HepG2 (cell line): ENCODE results near the gene AK2. TPM values are rescaled to one million over a fixed set of nuclear protein-coding genes. Genes with fewer than 3 reads are reported as not detected.
A peak's percentile ranks its signal among the peaks of the same experiment; 100 is the strongest.

Source experiments
- AGO2 ChIP-seq: fragments of 200-400 bp; formaldehyde crosslinking; optimal IDR thresholded peaks from 2 replicates; pipeline ENCODE3; 2017; ENCODE audit warnings: mild to moderate bottlenecking, low read depth, low read length, moderate library complexity
- BORCS8-MEF2B ChIP-seq: sonication (generic); formaldehyde crosslinking; IDR thresholded peaks from 2 replicates; pipeline ENCODE4 v1.8.0; 2022; ENCODE audit warnings: mild to moderate bottlenecking, missing genetic modification reagents
- ELF4 ChIP-seq: sonication (generic); formaldehyde crosslinking; IDR thresholded peaks from 2 replicates; pipeline ENCODE4 v1.5.0; 2020; ENCODE audit warnings: missing genetic modification reagents, mild to moderate bottlenecking, moderate library complexity, borderline replicate concordance
- FOSL2 ChIP-seq: sonication (generic); formaldehyde crosslinking; IDR thresholded peaks from 2 replicates; pipeline ENCODE4 v1.4.0; 2020; ENCODE audit warnings: missing genetic modification reagents
- FOXC1 ChIP-seq: sonication (generic); formaldehyde crosslinking; IDR thresholded peaks from 2 replicates; pipeline ENCODE4 v1.8.0; 2022; ENCODE audit warnings: mild to moderate bottlenecking, missing genetic modification reagents, borderline replicate concordance
- FOXO4 ChIP-seq: sonication (generic); formaldehyde crosslinking; conservative IDR thresholded peaks from 2 replicates; pipeline ENCODE4 v1.8.1; 2023; ENCODE audit warnings: missing genetic modification reagents
- IRX3 ChIP-seq: sonication (generic); formaldehyde crosslinking; IDR thresholded peaks from 2 replicates; pipeline ENCODE4 v1.8.1; 2023; ENCODE audit warnings: mild to moderate bottlenecking, low read depth, missing genetic modification reagents, borderline replicate concordance
- KDM5B ChIP-seq: sonication (generic); formaldehyde crosslinking; IDR thresholded peaks from 2 replicates; pipeline ENCODE4 v1.4.0; 2020; ENCODE audit warnings: missing genetic modification reagents, mild to moderate bottlenecking, borderline replicate concordance
- MLLT10 ChIP-seq: sonication (generic); formaldehyde crosslinking; IDR thresholded peaks from 2 replicates; pipeline ENCODE4 v1.4.0; 2020; ENCODE audit warnings: missing genetic modification reagents
- NONO ChIP-seq, 2 experiments: fragments of 450-650 bp in 1 of 2; sonication (generic) in 1 of 2; formaldehyde crosslinking in 1 of 2; IDR thresholded peaks in 1 of 2; conservative IDR thresholded peaks in 1 of 2; 2 replicates each; pipeline versions ENCODE4 v1.6.1 to v1.8.0; 2017 to 2022; ENCODE audit warnings: mild to moderate bottlenecking in 1 of 2, missing genetic modification reagents in 1 of 2, moderate library complexity in 1 of 2
- REPIN1 ChIP-seq: sonication (generic); formaldehyde crosslinking; IDR thresholded peaks from 2 replicates; pipeline ENCODE4 v1.8.0; 2022; ENCODE audit warnings: missing genetic modification reagents, low read depth, mild to moderate bottlenecking, borderline replicate concordance
- SRSF9 ChIP-seq: fragments of 200-400 bp; formaldehyde crosslinking; IDR thresholded peaks from 2 replicates; pipeline ENCODE4 v1.6.1; 2018; ENCODE audit warnings: borderline replicate concordance, mild to moderate bottlenecking, low read depth, low read length; ENCODE audit not compliant: insufficient read depth, poor library complexity, severe bottlenecking
- SRY ChIP-seq: sonication (generic); formaldehyde crosslinking; IDR thresholded peaks from 2 replicates; pipeline ENCODE4 v1.8.0; 2022; ENCODE audit warnings: mild to moderate bottlenecking, missing genetic modification reagents
- SSRP1 ChIP-seq: IDR thresholded peaks from 2 replicates; pipeline ENCODE4 v1.6.1; 2016; ENCODE audit warnings: control low read depth
- TAF1 ChIP-seq: sonication (generic); formaldehyde crosslinking; IDR thresholded peaks from 2 replicates; pipeline ENCODE4 v1.4.0; 2020; ENCODE audit warnings: missing genetic modification reagents
- TEAD3 ChIP-seq: optimal IDR thresholded peaks from 2 replicates; pipeline ENCODE3; 2016; ENCODE audit warnings: borderline replicate concordance
- THAP11 ChIP-seq: IDR thresholded peaks from 2 replicates; pipeline ENCODE4 v1.6.1; 2016; ENCODE audit warnings: missing biosample characterization, missing genetic modification reagents
- ZNF430 ChIP-seq: sonication (generic); formaldehyde crosslinking; IDR thresholded peaks from 2 replicates; pipeline ENCODE4 v1.9.0; 2021; ENCODE audit warnings: mild to moderate bottlenecking, missing genetic modification reagents
- ZNF816 ChIP-seq: sonication (generic); formaldehyde crosslinking; IDR thresholded peaks from 2 replicates; pipeline ENCODE4 v1.8.0; 2022; ENCODE audit warnings: missing genetic modification reagents, mild to moderate bottlenecking, borderline replicate concordance
- ZNF83 ChIP-seq: sonication (generic); formaldehyde crosslinking; IDR thresholded peaks from 2 replicates; pipeline ENCODE4 v1.4.0; 2020; ENCODE audit warnings: missing genetic modification reagents, mild to moderate bottlenecking, borderline replicate concordance
- polyA plus RNA-seq, 8 experiments: library from polyadenylated mRNA; depleted of rRNA in 3 of 8; stranded (reverse) in 7 of 8; unstranded in 1 of 8; fragments of >200 nt; fragmentation: Illumina TruSeq in 4 of 8; extraction: Trizol in 4 of 8; gene quantifications; 2 replicates each; pipeline versions ENCODE4 v1.2.1 to v1.2.3, GENCODE V29; 2011 to 2016; ENCODE audit warnings: low read depth in 4 of 8, missing spikeins in 1 of 8, mixed read lengths in 1 of 8; ENCODE audit not compliant: insufficient read depth in 1 of 8
- total RNA-seq, 5 experiments: library from RNA; depleted of rRNA; stranded (reverse); fragments of >200 nt; fragmentation: Illumina TruSeq; extraction: Trizol; gene quantifications; 2 replicates each; pipeline ENCODE4 v1.2.3, GENCODE V29; 2016; ENCODE audit warnings: low read depth in 1 of 5
- TF ChIP-seq, protein P1 (sequence below): sonication (generic); formaldehyde crosslinking; IDR thresholded peaks from 2 replicates; pipeline ENCODE4 v1.8.1; 2023; ENCODE audit warnings: mild to moderate bottlenecking, missing genetic modification reagents
- TF ChIP-seq, protein P2 (sequence below): sonication (generic); formaldehyde crosslinking; IDR thresholded peaks from 2 replicates; pipeline ENCODE4 v1.4.0; 2020; ENCODE audit warnings: missing genetic modification reagents
- TF ChIP-seq, protein P3 (sequence below): sonication (generic); formaldehyde crosslinking; IDR thresholded peaks from 2 replicates; pipeline ENCODE4 v1.5.0; 2020; ENCODE audit warnings: missing genetic modification reagents, mild to moderate bottlenecking, borderline replicate concordance
- TF ChIP-seq, protein P4 (sequence below): sonication (generic); formaldehyde crosslinking; conservative IDR thresholded peaks from 2 replicates; pipeline ENCODE4 v1.4.0; 2020; ENCODE audit warnings: missing genetic modification reagents

The AK2 gene
- total and polyA plus RNA-seq, 2 of the 13 experiments (the other 11 are each of a cell fraction or from before 2014, with no cell fraction given), result 170 to 188 TPM

- TF ChIP-seq ZNF83 (CRISPR knock-in tag) (no peak), BORCS8-MEF2B (CRISPR knock-in tag) (peak; percentile 87), ELF4 (no peak), TEAD3 (CRISPR knock-in tag) (peak; percentile 75), FOXC1 (peak; percentile 61; the same call in 1 of the 2 replicates), TAF1 (CRISPR knock-in tag) (peak; percentile 78), ZNF430 (CRISPR knock-in tag) (peak; percentile 54; the same call in 1 of the 2 replicates), THAP11 (peak; percentile 78), SRSF9 (no peak), AGO2 (peak; percentile 6), SSRP1 (CRISPR knock-in tag) (no peak), IRX3 (CRISPR knock-in tag) (peak; percentile 33; the same call in 1 of the 2 replicates), ZNF816 (CRISPR knock-in tag) (no peak), SRY (CRISPR knock-in tag) (no peak; the same call in 1 of the 2 replicates), FOSL2 (CRISPR knock-in tag) (peak; percentile 58), MLLT10 (CRISPR knock-in tag) (no peak), KDM5B (CRISPR knock-in tag) (peak; percentile 44; the same call in 1 of the 2 replicates), FOXO4 (CRISPR knock-in tag) (no peak), REPIN1 (CRISPR knock-in tag) (peak; percentile 77; the same call in 1 of the 2 replicates), NONO (IDR thresholded peaks at IDR 0.05) (no peak), NONO (CRISPR knock-in tag; conservative IDR thresholded peaks at IDR 0.05) (peak; percentile 65)
- TF ChIP-seq, protein P1, sequence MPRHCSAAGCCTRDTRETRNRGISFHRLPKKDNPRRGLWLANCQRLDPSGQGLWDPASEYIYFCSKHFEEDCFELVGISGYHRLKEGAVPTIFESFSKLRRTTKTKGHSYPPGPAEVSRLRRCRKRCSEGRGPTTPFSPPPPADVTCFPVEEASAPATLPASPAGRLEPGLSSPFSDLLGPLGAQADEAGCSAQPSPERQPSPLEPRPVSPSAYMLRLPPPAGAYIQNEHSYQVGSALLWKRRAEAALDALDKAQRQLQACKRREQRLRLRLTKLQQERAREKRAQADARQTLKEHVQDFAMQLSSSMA (CRISPR knock-in tag), result no peak
- TF ChIP-seq, protein P2, sequence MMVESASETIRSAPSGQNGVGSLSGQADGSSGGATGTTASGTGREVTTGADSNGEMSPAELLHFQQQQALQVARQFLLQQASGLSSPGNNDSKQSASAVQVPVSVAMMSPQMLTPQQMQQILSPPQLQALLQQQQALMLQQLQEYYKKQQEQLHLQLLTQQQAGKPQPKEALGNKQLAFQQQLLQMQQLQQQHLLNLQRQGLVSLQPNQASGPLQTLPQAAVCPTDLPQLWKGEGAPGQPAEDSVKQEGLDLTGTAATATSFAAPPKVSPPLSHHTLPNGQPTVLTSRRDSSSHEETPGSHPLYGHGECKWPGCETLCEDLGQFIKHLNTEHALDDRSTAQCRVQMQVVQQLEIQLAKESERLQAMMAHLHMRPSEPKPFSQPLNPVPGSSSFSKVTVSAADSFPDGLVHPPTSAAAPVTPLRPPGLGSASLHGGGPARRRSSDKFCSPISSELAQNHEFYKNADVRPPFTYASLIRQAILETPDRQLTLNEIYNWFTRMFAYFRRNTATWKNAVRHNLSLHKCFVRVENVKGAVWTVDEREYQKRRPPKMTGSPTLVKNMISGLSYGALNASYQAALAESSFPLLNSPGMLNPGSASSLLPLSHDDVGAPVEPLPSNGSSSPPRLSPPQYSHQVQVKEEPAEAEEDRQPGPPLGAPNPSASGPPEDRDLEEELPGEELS (CRISPR knock-in tag), result peak; percentile 32; the same call in 1 of the 2 replicates
- TF ChIP-seq, protein P3, sequence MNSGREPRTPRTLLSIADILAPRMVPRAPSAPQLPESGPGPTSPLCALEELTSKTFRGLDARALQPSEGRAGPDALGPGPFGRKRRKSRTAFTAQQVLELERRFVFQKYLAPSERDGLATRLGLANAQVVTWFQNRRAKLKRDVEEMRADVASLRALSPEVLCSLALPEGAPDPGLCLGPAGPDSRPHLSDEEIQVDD (CRISPR knock-in tag), result peak; percentile 41; the same call in 1 of the 2 replicates
- TF ChIP-seq, protein P4, sequence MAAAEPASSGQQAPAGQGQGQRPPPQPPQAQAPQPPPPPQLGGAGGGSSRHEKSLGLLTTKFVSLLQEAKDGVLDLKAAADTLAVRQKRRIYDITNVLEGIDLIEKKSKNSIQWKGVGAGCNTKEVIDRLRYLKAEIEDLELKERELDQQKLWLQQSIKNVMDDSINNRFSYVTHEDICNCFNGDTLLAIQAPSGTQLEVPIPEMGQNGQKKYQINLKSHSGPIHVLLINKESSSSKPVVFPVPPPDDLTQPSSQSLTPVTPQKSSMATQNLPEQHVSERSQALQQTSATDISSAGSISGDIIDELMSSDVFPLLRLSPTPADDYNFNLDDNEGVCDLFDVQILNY (CRISPR knock-in tag), result peak; percentile 77
Observed at GRCh38 chr1:32964461-32965250, 72.0 kb downstream of the AK2 start, which contains the start of gene RNF19B (continued).
